GM12878 (cell line): ENCODE data around the gene DDIT4. TPM values are rescaled to one million over a fixed set of nuclear protein-coding genes. Genes with fewer than 3 reads are reported as not detected.

Source experiments
- BHLHE40 ChIP-seq, 2 experiments: fragments of 450-650 bp in 1 of 2; IDR thresholded peaks; 2 replicates each; pipeline ENCODE4 v1.6.1; 2011 to 2017; ENCODE audit warnings: low read depth in 2 of 2, borderline replicate concordance in 1 of 2, improper control_type of control experiment in 1 of 2, low read length in 1 of 2, mild to moderate bottlenecking in 1 of 2
- CHD2 ChIP-seq: IDR thresholded peaks from 2 replicates; pipeline ENCODE4 v1.6.1; 2011; ENCODE audit warnings: low read depth, low read length, improper control_type of control experiment, borderline replicate concordance
- DPF2 ChIP-seq: fragments of 450-650 bp; IDR thresholded peaks from 2 replicates; pipeline ENCODE4 v1.6.1; 2017; ENCODE audit warnings: mild to moderate bottlenecking
- GABPA ChIP-seq: IDR thresholded peaks from 2 replicates; pipeline ENCODE4 v1.6.1; 2014; ENCODE audit warnings: antibody characterized with exemption, low read depth, mild to moderate bottlenecking, inconsistent platforms
- HDGF ChIP-seq: fragments of 450-650 bp; IDR thresholded peaks from 2 replicates; pipeline ENCODE4 v1.6.1; 2016; ENCODE audit warnings: antibody characterized with exemption
- IKZF2 ChIP-seq, 2 experiments: fragments of 450-650 bp; IDR thresholded peaks; 2 replicates each; pipeline ENCODE4 v1.6.1; 2017; ENCODE audit warnings: mild to moderate bottlenecking in 2 of 2, moderate library complexity in 2 of 2
- MEF2B ChIP-seq: fragments of 450-650 bp; IDR thresholded peaks from 2 replicates; pipeline ENCODE4 v1.6.1; 2018; ENCODE audit warnings: mild to moderate bottlenecking, moderate library complexity; ENCODE audit not compliant: partially characterized antibody, poor library complexity, severe bottlenecking
- NBN ChIP-seq: fragments of 450-650 bp; IDR thresholded peaks from 2 replicates; pipeline ENCODE4 v1.6.1; 2016
- NR2C2 ChIP-seq: IDR thresholded peaks from 2 replicates; pipeline ENCODE4 v1.6.1; 2011; ENCODE audit warnings: borderline replicate concordance, low read depth; ENCODE audit not compliant: control insufficient read depth, insufficient read length
- PAX5 ChIP-seq: IDR thresholded peaks from 2 replicates; pipeline ENCODE4 v1.6.1; 2011; ENCODE audit warnings: low read depth, low read length, borderline replicate concordance
- POU2F2 ChIP-seq: IDR thresholded peaks from 3 replicates; pipeline ENCODE4 v1.6.1; 2011; ENCODE audit warnings: low read depth, mild to moderate bottlenecking, low read length, borderline replicate concordance
- RB1 ChIP-seq: fragments of 450-650 bp; formaldehyde crosslinking; IDR thresholded peaks from 2 replicates; pipeline ENCODE4 v1.6.1; 2017; ENCODE audit warnings: mild to moderate bottlenecking, borderline replicate concordance
- RCOR1 ChIP-seq: conservative IDR thresholded peaks from 2 replicates; pipeline ENCODE4 v1.6.1; 2012; ENCODE audit warnings: low read depth, low read length, improper control_type of control experiment
- RUNX3 ChIP-seq: IDR thresholded peaks from 2 replicates; pipeline ENCODE4 v1.6.1; 2012; ENCODE audit warnings: low read length, inconsistent platforms
- SMAD1 ChIP-seq: fragments of 450-650 bp; IDR thresholded peaks from 2 replicates; pipeline ENCODE4 v1.6.1; 2018; ENCODE audit warnings: mild to moderate bottlenecking, low read depth; ENCODE audit not compliant: partially characterized antibody
- SMC3 ChIP-seq: IDR thresholded peaks from 2 replicates; pipeline ENCODE4 v1.6.1; 2011; ENCODE audit warnings: low read length, improper control_type of control experiment, borderline replicate concordance
- TBL1XR1 ChIP-seq: IDR thresholded peaks from 2 replicates; pipeline ENCODE4 v1.6.1; 2012; ENCODE audit warnings: low read depth, low read length, improper control_type of control experiment
- TCF12 ChIP-seq: IDR thresholded peaks from 2 replicates; pipeline ENCODE4 v1.6.1; 2011; ENCODE audit warnings: low read depth, mild to moderate bottlenecking, low read length
- YY1 ChIP-seq: IDR thresholded peaks from 2 replicates; pipeline ENCODE4 v1.6.1; 2011; ENCODE audit warnings: low read depth, mild to moderate bottlenecking, low read length
- ZNF274 ChIP-seq: IDR thresholded peaks from one replicate; pipeline ENCODE4 v1.8.0; 2011; ENCODE audit not compliant: insufficient read length, insufficient read depth
- ZSCAN29 ChIP-seq: fragments of 450-650 bp; IDR thresholded peaks from 2 replicates; pipeline ENCODE4 v1.6.1; 2017; ENCODE audit warnings: mild to moderate bottlenecking, moderate library complexity
- polyA plus RNA-seq, 11 experiments: library from polyadenylated mRNA; depleted of rRNA in 4 of 11; unstranded in 6 of 11; stranded (reverse) in 5 of 11; fragments of >200 nt; fragmentation: Nextera tagmentation in 4 of 11; fragmentation: Illumina TruSeq in 1 of 11; extraction: Ambion mirVana in 4 of 11; extraction: Trizol in 1 of 11; gene quantifications; 1 replicate in 1 of 11; 2 replicates in 10 of 11; pipeline versions ENCODE4 v1.2.1 to v1.2.3, GENCODE V29; 2011 to 2016; ENCODE audit warnings: inconsistent platforms in 2 of 11, missing spikeins in 2 of 11, low read depth in 1 of 11
- total RNA-seq, 4 experiments: library from RNA; depleted of rRNA in 3 of 4; stranded (reverse); fragments of >200 nt in 3 of 4; fragmentation: Illumina TruSeq in 1 of 4; extraction: Trizol in 1 of 4; gene quantifications; 2 replicates each; pipeline versions ENCODE4 v1.2.1 to v1.2.3, GENCODE V29; 2013 to 2021
- TF ChIP-seq, protein P1 (sequence below): fragments of 450-650 bp; IDR thresholded peaks from 2 replicates; pipeline ENCODE4 v1.6.1; 2017; ENCODE audit warnings: mild to moderate bottlenecking, moderate library complexity
- TF ChIP-seq, protein P2 (sequence below), 3 experiments: IDR thresholded peaks in 2 of 3; conservative IDR thresholded peaks in 1 of 3; 2 replicates each; pipeline ENCODE4 v1.5.1; 2011; ENCODE audit warnings: low read depth in 3 of 3, low read length in 3 of 3, mild to moderate bottlenecking in 3 of 3, control low read depth in 2 of 3, moderate library complexity in 2 of 3, inconsistent platforms in 1 of 3, mixed read lengths in 1 of 3; ENCODE audit not compliant: control insufficient read depth in 2 of 3, insufficient read depth in 1 of 3; ENCODE audit errors: extremely low read depth in 1 of 3
- TF ChIP-seq, protein P3 (sequence below): fragments of 450-650 bp; conservative IDR thresholded peaks from 2 replicates; pipeline ENCODE4 v1.6.1; 2017; ENCODE audit warnings: mild to moderate bottlenecking, moderate library complexity

The DDIT4 gene
- total and polyA plus RNA-seq, 10 of the 15 experiments (the other 5 are each of a cell fraction or from before 2014, with no cell fraction given), result 2.1 to 277 (median 183) TPM

DNA sequence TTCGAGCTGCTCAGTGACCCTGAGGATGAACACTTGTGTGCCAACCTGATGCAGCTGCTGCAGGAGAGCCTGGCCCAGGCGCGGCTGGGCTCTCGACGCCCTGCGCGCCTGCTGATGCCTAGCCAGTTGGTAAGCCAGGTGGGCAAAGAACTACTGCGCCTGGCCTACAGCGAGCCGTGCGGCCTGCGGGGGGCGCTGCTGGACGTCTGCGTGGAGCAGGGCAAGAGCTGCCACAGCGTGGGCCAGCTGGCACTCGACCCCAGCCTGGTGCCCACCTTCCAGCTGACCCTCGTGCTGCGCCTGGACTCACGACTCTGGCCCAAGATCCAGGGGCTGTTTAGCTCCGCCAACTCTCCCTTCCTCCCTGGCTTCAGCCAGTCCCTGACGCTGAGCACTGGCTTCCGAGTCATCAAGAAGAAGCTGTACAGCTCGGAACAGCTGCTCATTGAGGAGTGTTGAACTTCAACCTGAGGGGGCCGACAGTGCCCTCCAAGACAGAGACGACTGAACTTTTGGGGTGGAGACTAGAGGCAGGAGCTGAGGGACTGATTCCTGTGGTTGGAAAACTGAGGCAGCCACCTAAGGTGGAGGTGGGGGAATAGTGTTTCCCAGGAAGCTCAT lies 1.1 kb downstream of the DDIT4 start (continued):
- TF ChIP-seq CHD2 (0 out of 2 replicates have a peak, but pooled peaks have one; percentile 13), IKZF2 (IDR thresholded peaks at IDR 0.05) (peak in 1 of 2 experiments; percentile 10; a peak in 1 of 4 replicates), NR2C2 (no peak), RUNX3 (peak; percentile 8; the same call in 1 of the 2 replicates), SMC3 (peak; percentile 57), GABPA (no peak), RB1 (no peak), ZSCAN29 (no peak), HDGF (peak; percentile 21; the same call in 1 of the 2 replicates), PAX5 (peak; percentile 23; the same call in 1 of the 2 replicates), ZNF274 (no peak), MEF2B (no peak), BHLHE40 (IDR thresholded peaks at IDR 0.05; ENCODE audit: borderline replicate concordance in 1 of 2, low read depth in 2 of 2, low read length in 1 of 2) (peak in 1 of 2 experiments; percentile 41; a peak in 1 of 4 replicates), NBN (no peak), RCOR1 (no peak), POU2F2 (peak; percentile 31; the same call in 2 of the 3 replicates), DPF2 (0 out of 2 replicates have a peak, but pooled peaks have one; percentile 16), YY1 (peak; percentile 61), TCF12 (peak; percentile 46), TBL1XR1 (0 out of 2 replicates have a peak, but pooled peaks have one; percentile 0), SMAD1 (peak; percentile 19)
- TF ChIP-seq, protein P1, sequence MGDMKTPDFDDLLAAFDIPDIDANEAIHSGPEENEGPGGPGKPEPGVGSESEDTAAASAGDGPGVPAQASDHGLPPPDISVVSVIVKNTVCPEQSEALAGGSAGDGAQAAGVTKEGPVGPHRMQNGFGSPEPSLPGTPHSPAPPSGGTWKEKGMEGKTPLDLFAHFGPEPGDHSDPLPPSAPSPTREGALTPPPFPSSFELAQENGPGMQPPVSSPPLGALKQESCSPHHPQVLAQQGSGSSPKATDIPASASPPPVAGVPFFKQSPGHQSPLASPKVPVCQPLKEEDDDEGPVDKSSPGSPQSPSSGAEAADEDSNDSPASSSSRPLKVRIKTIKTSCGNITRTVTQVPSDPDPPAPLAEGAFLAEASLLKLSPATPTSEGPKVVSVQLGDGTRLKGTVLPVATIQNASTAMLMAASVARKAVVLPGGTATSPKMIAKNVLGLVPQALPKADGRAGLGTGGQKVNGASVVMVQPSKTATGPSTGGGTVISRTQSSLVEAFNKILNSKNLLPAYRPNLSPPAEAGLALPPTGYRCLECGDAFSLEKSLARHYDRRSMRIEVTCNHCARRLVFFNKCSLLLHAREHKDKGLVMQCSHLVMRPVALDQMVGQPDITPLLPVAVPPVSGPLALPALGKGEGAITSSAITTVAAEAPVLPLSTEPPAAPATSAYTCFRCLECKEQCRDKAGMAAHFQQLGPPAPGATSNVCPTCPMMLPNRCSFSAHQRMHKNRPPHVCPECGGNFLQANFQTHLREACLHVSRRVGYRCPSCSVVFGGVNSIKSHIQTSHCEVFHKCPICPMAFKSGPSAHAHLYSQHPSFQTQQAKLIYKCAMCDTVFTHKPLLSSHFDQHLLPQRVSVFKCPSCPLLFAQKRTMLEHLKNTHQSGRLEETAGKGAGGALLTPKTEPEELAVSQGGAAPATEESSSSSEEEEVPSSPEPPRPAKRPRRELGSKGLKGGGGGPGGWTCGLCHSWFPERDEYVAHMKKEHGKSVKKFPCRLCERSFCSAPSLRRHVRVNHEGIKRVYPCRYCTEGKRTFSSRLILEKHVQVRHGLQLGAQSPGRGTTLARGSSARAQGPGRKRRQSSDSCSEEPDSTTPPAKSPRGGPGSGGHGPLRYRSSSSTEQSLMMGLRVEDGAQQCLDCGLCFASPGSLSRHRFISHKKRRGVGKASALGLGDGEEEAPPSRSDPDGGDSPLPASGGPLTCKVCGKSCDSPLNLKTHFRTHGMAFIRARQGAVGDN, result peak; percentile 88
- TF ChIP-seq, protein P2, sequence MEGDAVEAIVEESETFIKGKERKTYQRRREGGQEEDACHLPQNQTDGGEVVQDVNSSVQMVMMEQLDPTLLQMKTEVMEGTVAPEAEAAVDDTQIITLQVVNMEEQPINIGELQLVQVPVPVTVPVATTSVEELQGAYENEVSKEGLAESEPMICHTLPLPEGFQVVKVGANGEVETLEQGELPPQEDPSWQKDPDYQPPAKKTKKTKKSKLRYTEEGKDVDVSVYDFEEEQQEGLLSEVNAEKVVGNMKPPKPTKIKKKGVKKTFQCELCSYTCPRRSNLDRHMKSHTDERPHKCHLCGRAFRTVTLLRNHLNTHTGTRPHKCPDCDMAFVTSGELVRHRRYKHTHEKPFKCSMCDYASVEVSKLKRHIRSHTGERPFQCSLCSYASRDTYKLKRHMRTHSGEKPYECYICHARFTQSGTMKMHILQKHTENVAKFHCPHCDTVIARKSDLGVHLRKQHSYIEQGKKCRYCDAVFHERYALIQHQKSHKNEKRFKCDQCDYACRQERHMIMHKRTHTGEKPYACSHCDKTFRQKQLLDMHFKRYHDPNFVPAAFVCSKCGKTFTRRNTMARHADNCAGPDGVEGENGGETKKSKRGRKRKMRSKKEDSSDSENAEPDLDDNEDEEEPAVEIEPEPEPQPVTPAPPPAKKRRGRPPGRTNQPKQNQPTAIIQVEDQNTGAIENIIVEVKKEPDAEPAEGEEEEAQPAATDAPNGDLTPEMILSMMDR (IDR thresholded peaks at IDR 0.05 in 2 of 3, conservative IDR thresholded peaks at IDR 0.05 in 1 of 3; ENCODE audit: control insufficient read depth in 2 of 3, extremely low read depth in 1 of 3, insufficient read depth in 1 of 3, low read depth in 3 of 3, low read length in 3 of 3), result peak; percentile 75 to 84 (median 79)
- TF ChIP-seq, protein P3, sequence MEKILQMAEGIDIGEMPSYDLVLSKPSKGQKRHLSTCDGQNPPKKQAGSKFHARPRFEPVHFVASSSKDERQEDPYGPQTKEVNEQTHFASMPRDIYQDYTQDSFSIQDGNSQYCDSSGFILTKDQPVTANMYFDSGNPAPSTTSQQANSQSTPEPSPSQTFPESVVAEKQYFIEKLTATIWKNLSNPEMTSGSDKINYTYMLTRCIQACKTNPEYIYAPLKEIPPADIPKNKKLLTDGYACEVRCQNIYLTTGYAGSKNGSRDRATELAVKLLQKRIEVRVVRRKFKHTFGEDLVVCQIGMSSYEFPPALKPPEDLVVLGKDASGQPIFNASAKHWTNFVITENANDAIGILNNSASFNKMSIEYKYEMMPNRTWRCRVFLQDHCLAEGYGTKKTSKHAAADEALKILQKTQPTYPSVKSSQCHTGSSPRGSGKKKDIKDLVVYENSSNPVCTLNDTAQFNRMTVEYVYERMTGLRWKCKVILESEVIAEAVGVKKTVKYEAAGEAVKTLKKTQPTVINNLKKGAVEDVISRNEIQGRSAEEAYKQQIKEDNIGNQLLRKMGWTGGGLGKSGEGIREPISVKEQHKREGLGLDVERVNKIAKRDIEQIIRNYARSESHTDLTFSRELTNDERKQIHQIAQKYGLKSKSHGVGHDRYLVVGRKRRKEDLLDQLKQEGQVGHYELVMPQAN, result peak; percentile 50
